H1 (cell line): Measurements from ENCODE around the gene EGFR. TPM values are rescaled to one million over a fixed set of nuclear protein-coding genes. Genes with fewer than 3 reads are reported as not detected.

Experiments used
- CTCF ChIA-PET: fragments of 300-600 bp; sonication (Branson Sonifier 250); formaldehyde crosslinking; loops from one replicate; lab custom pipeline; 2021; ENCODE audit not compliant: partially characterized antibody; lab: Charles Lee
- POLR2A ChIA-PET: fragments of 300-600 bp; sonication (Branson Sonifier 250); formaldehyde crosslinking; loops from one replicate; lab custom pipeline; 2021; ENCODE audit warnings: inconsistent platforms; ENCODE audit not compliant: partially characterized antibody; lab: Charles Lee
- DNase-seq, 2 experiments: peaks; one replicate each; pipeline versions ENCODE4 v3.0.0 to v3.0.0-alpha.2; 2010 to 2022; ENCODE audit warnings: low spot score in 2 of 2, low read depth in 1 of 2, mixed read lengths in 1 of 2
- FAIRE-seq: peaks from 2 replicates; lab custom pipeline; 2011; peaks lifted over from hg19 to GRCh38; lab: Jason Lieb, UNC
- H2AFZ ChIP-seq: 2 replicates; pipeline ENCODE4 v1.8.1; 2012; ENCODE audit warnings: low read length, inconsistent platforms
- H2AK5ac ChIP-seq: 2 replicates; pipeline ENCODE4 v1.6.1; 2013; ENCODE audit warnings: low read depth, low read length
- H2BK120ac ChIP-seq: replicated peaks from 2 replicates; pipeline ENCODE3; 2013; ENCODE audit warnings: low read depth, low read length, inconsistent platforms
- H2BK12ac ChIP-seq: 2 replicates; pipeline ENCODE4 v1.6.1; 2013; ENCODE audit warnings: low read depth, low read length
- H2BK15ac ChIP-seq: 2 replicates; pipeline ENCODE4 v1.6.1; 2013; ENCODE audit warnings: low read length
- H2BK20ac ChIP-seq: 2 replicates; pipeline ENCODE4 v1.6.1; 2013; ENCODE audit warnings: low read length
- H2BK5ac ChIP-seq: 2 replicates; pipeline ENCODE4 v1.6.1; 2013; ENCODE audit warnings: low read depth, low read length
- H3K14ac ChIP-seq: 2 replicates; pipeline ENCODE4 v1.6.1; 2013; ENCODE audit warnings: inconsistent platforms; ENCODE audit not compliant: insufficient read length
- H3K18ac ChIP-seq: 2 replicates; pipeline ENCODE4 v1.6.1; 2013; ENCODE audit warnings: low read length; ENCODE audit errors: extremely low read depth
- H3K23ac ChIP-seq: 2 replicates; pipeline ENCODE4 v1.6.1; 2013; ENCODE audit warnings: inconsistent platforms; ENCODE audit not compliant: insufficient read length
- H3K23me2 ChIP-seq: 2 replicates; pipeline ENCODE4 v1.6.1; 2013; ENCODE audit warnings: low read depth, low read length
- H3K27ac ChIP-seq: 2 replicates; pipeline ENCODE4 v1.6.1; 2011; ENCODE audit warnings: low read depth, low read length, inconsistent platforms
- H3K27me3 ChIP-seq, 4 experiments: replicated peaks in 1 of 4; 1 replicate in 1 of 4; 2 replicates in 3 of 4; pipeline versions ENCODE4 v1.6.1 to v1.8.1; 2011 to 2013; ENCODE audit warnings: low read length in 3 of 4, mild to moderate bottlenecking in 3 of 4, inconsistent platforms in 2 of 4, mixed read lengths in 2 of 4, moderate library complexity in 1 of 4; ENCODE audit not compliant: control insufficient read depth in 3 of 4, insufficient read depth in 3 of 4; ENCODE audit errors: extremely low read depth in 1 of 4
- H3K36me3 ChIP-seq, 4 experiments: 2 replicates each; pipeline versions ENCODE4 v1.6.1 to v1.8.1; 2011 to 2013; ENCODE audit warnings: mild to moderate bottlenecking in 4 of 4, low read length in 3 of 4, moderate library complexity in 2 of 4, control low read depth in 1 of 4, inconsistent platforms in 1 of 4; ENCODE audit not compliant: insufficient read depth in 4 of 4, control insufficient read depth in 2 of 4
- H3K4ac ChIP-seq: replicated peaks from 2 replicates; pipeline ENCODE3; 2013; ENCODE audit warnings: low read length, low read depth, mixed read lengths, inconsistent platforms; ENCODE audit not compliant: insufficient read length
- H3K4me1 ChIP-seq, 4 experiments: replicated peaks in 1 of 4; 1 replicate in 1 of 4; 2 replicates in 3 of 4; pipeline versions ENCODE4 v1.6.1 to v1.8.1; 2011 to 2013; ENCODE audit warnings: low read length in 3 of 4, inconsistent platforms in 2 of 4, mixed read lengths in 1 of 4; ENCODE audit not compliant: insufficient read depth in 4 of 4, control insufficient read depth in 3 of 4
- H3K4me2 ChIP-seq, 2 experiments: 2 replicates each; pipeline versions ENCODE4 v1.6.1 to v1.8.1; 2011 to 2013; ENCODE audit warnings: low read depth in 2 of 2, low read length in 2 of 2, control low read depth in 1 of 2, inconsistent platforms in 1 of 2, mild to moderate bottlenecking in 1 of 2; ENCODE audit not compliant: insufficient read depth in 1 of 2
- H3K4me3 ChIP-seq, 4 experiments: fragments of 200-600, 300-600 bp in 1 of 4; sonication (generic), shearing (Covaris generic), sonication (Bioruptor Twin) in 1 of 4; 2 replicates each; pipeline versions ENCODE4 v1.5.1 to v1.8.1; 2011 to 2016; ENCODE audit warnings: low read length in 4 of 4, low read depth in 3 of 4, control low read depth in 2 of 4, inconsistent platforms in 2 of 4, mild to moderate bottlenecking in 2 of 4, mixed read lengths in 1 of 4, moderate library complexity in 1 of 4; ENCODE audit not compliant: insufficient read depth in 2 of 4; ENCODE audit errors: extremely low read depth in 1 of 4
- H3K56ac ChIP-seq: replicated peaks from 2 replicates; pipeline ENCODE3; 2013; ENCODE audit warnings: low read depth, mild to moderate bottlenecking, mixed read lengths, low read length, inconsistent platforms; ENCODE audit not compliant: insufficient read length
- H3K79me1 ChIP-seq: 2 replicates; pipeline ENCODE4 v1.6.1; 2013; ENCODE audit warnings: low read depth, low read length, control low read depth
- H3K79me2 ChIP-seq, 2 experiments: 2 replicates each; pipeline versions ENCODE4 v1.6.1 to v1.8.1; 2012 to 2013; ENCODE audit warnings: low read length in 2 of 2, mild to moderate bottlenecking in 2 of 2, inconsistent platforms in 1 of 2; ENCODE audit not compliant: insufficient read depth in 2 of 2, control insufficient read depth in 1 of 2
- H3K9ac ChIP-seq, 4 experiments: replicated peaks in 1 of 4; 1 replicate in 1 of 4; 2 replicates in 3 of 4; pipeline versions ENCODE4 v1.6.1 to v1.8.1; 2011 to 2013; ENCODE audit warnings: low read depth in 3 of 4, low read length in 3 of 4, control low read depth in 2 of 4, mild to moderate bottlenecking in 2 of 4, moderate library complexity in 2 of 4, inconsistent platforms in 1 of 4; ENCODE audit errors: extremely low read depth in 1 of 4
- H3K9me3 ChIP-seq, 2 experiments: 2 replicates each; pipeline versions ENCODE4 v1.6.1 to v1.8.1; 2012 to 2013; ENCODE audit warnings: mild to moderate bottlenecking in 2 of 2, moderate library complexity in 2 of 2, control low read depth in 1 of 2, inconsistent platforms in 1 of 2, low read depth in 1 of 2, low read length in 1 of 2, mixed read lengths in 1 of 2; ENCODE audit not compliant: insufficient read depth in 2 of 2
- H4K20me1 ChIP-seq, 2 experiments: replicated peaks in 1 of 2; 2 replicates each; pipeline versions ENCODE3 to v1.8.1; 2011 to 2013; ENCODE audit warnings: inconsistent platforms in 2 of 2, low read length in 2 of 2, mild to moderate bottlenecking in 1 of 2; ENCODE audit not compliant: insufficient read depth in 2 of 2, control insufficient read depth in 1 of 2
- H4K5ac ChIP-seq: 2 replicates; pipeline ENCODE4 v1.6.1; 2013; ENCODE audit warnings: low read length, low read depth, mixed read lengths, inconsistent platforms; ENCODE audit not compliant: insufficient read length
- H4K8ac ChIP-seq: 2 replicates; pipeline ENCODE4 v1.8.0; 2013; ENCODE audit warnings: mild to moderate bottlenecking, moderate library complexity, low read length, inconsistent platforms; ENCODE audit not compliant: insufficient read depth; ENCODE audit errors: extremely low read depth
- H4K91ac ChIP-seq: replicated peaks from 2 replicates; pipeline ENCODE3; 2013; ENCODE audit warnings: low read length, mixed read lengths, inconsistent platforms; ENCODE audit not compliant: insufficient read length
- EP300 ChIP-seq, 2 experiments: IDR thresholded peaks; 1 replicate in 1 of 2; 2 replicates in 1 of 2; pipeline ENCODE4 v1.6.1; 2011 to 2012; ENCODE audit warnings: low read depth in 2 of 2, low read length in 2 of 2, mild to moderate bottlenecking in 2 of 2, borderline replicate concordance in 1 of 2, inconsistent platforms in 1 of 2, moderate library complexity in 1 of 2
- HDAC2 ChIP-seq, 2 experiments: fragments of 300-600 bp in 1 of 2; sonication (generic) in 1 of 2; IDR thresholded peaks; 2 replicates each; pipeline ENCODE4 v1.6.1; 2011 to 2012; ENCODE audit warnings: low read depth in 2 of 2, low read length in 2 of 2, mild to moderate bottlenecking in 2 of 2, moderate library complexity in 2 of 2, borderline replicate concordance in 1 of 2, inconsistent platforms in 1 of 2
- KDM4A ChIP-seq: IDR thresholded peaks from one replicate; pipeline ENCODE4 v1.7.1; 2012; ENCODE audit warnings: low read depth, mild to moderate bottlenecking, moderate library complexity, low read length, inconsistent platforms; ENCODE audit not compliant: severe bottlenecking
- MAFK ChIP-seq: IDR thresholded peaks from 2 replicates; pipeline ENCODE4 v1.6.1; 2012; ENCODE audit warnings: low read depth, mild to moderate bottlenecking, improper control_type of control experiment, low read length
- POLR2AphosphoS5 ChIP-seq: IDR thresholded peaks from 2 replicates; pipeline ENCODE4 v1.6.1; 2011; ENCODE audit warnings: low read depth, low read length
- SAP30 ChIP-seq: fragments of 300-600 bp; sonication (generic); IDR thresholded peaks from 2 replicates; pipeline ENCODE4 v1.7.1; 2012; ENCODE audit warnings: low read length, moderate library complexity, mild to moderate bottlenecking, inconsistent platforms; ENCODE audit not compliant: insufficient read depth, insufficient replicate concordance
- SIN3A ChIP-seq, 2 experiments: IDR thresholded peaks in 1 of 2; conservative IDR thresholded peaks in 1 of 2; 2 replicates each; pipeline ENCODE4 v1.6.1; 2011 to 2012; ENCODE audit warnings: low read length in 2 of 2, improper control_type of control experiment in 1 of 2, low read depth in 1 of 2, mild to moderate bottlenecking in 1 of 2
- WGBS, 2 experiments: shearing (Covaris generic) in 1 of 2; methylation state at CpG; one replicate each; pipeline versions ENCODE4 v1.1.6 to v1.1.7; 2013 to 2015; ENCODE audit warnings: low lambda C conversion rate in 2 of 2, mixed read lengths in 2 of 2, inconsistent platforms in 1 of 2, low coverage in 1 of 2, missing lambda C conversion rate in 1 of 2; ENCODE audit not compliant: insufficient replicate concordance in 2 of 2, insufficient coverage in 1 of 2, insufficient read length in 1 of 2; ENCODE audit errors: extremely low coverage in 1 of 2, missing lambda C conversion rate in 1 of 2; 5-methylcytosine and 5-hydroxymethylcytosine counted together
- polyA plus RNA-seq, 7 experiments: library from polyadenylated mRNA; depleted of rRNA in 3 of 7; stranded (reverse) in 5 of 7; unstranded in 2 of 7; fragments of >200 nt in 5 of 7; fragments of 200-250 nt in 2 of 7; gene quantifications; 1 replicate in 5 of 7; 2 replicates in 1 of 7; 4 replicates in 1 of 7; pipeline versions ENCODE4 v1.2.1 to v1.2.3, GENCODE V29; 2011 to 2013; ENCODE audit warnings: missing spikeins in 2 of 7, mixed read lengths in 2 of 7
- total RNA-seq: library from RNA; stranded (reverse); fragmentation: NEBNext Ultra II Directional; extraction: Animal tissue kit (Norgen Biotek cat#: 25700); gene quantifications from 2 replicates; pipeline ENCODE4 v1.2.1, GENCODE V29; 2021
- TF ChIP-seq, protein P1 (sequence below): IDR thresholded peaks from 2 replicates; pipeline ENCODE4 v1.6.1; 2011; ENCODE audit warnings: low read length, improper control_type of control experiment

EGFR gene
- total and polyA plus RNA-seq, 2 of the 8 experiments (the other 6 are each of a cell fraction or from before 2014, with no cell fraction given) = 1.9 to 5.8 TPM

DNA sequence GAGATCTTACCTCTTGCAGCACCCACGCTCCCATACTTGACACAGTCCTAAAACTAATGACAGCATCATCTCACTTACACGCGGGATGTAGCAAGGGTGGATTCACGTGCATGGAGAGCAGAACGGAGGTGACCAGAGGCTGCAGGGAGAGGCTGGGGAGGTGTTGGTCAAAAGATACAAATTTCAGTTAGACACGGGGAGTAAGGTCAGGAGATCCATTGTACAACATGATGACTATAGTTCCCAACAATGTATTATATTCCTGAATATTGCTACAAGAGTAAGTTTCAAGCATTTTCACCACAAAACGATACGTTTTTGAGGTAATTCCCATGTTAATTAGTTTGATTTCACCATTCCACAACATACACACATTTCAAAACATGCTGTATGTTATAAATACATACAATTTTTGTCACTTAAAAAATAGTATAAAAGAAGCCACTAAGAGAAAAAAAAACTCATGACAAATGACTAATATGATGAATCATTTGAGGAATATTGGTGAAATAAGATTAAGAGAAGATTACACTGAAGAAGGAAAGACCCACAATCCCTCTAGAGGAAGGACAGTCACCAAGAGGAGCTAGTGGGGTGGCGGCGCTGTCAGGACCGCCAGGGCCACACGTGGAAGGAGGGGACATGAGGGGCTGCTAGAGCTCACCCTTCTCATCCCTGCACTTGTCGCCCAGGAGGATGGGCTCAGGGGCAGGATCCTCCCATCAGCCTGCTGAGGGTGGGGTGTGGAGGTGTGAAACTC is 49.4 kb upstream of the EGFR start:
- no peaks in the 10 kb centered on the region for H3K36me3 ChIP-seq
- no peak overlapping the region for H3K18ac ChIP-seq
- DNase-seq = no peak
- H3K56ac ChIP-seq = no peak overlapping the region
- H4K8ac ChIP-seq = no peak overlapping the region
- no peak overlapping the region for H2AK5ac ChIP-seq
- H3K4me3 ChIP-seq = no peak overlapping the region
- H2BK5ac ChIP-seq = no peak overlapping the region
- FAIRE-seq = no peak
- H3K14ac ChIP-seq = no peak overlapping the region
- no peak overlapping the region for H3K4ac ChIP-seq
- H3K9ac ChIP-seq = no peak overlapping the region
- H4K5ac ChIP-seq = no peak overlapping the region
- no peaks in the 10 kb centered on the region for H3K79me1 ChIP-seq
- no peak overlapping the region for H4K91ac ChIP-seq
- no peak overlapping the region for H2AFZ ChIP-seq
- H2BK20ac ChIP-seq = no peak overlapping the region
- H3K27me3 ChIP-seq = no peaks in the 10 kb centered on the region
- WGBS, 2 experiments = 92% methylated on average over 13 of the region's 13 CpGs; no CpG with 5 or more reads in 1 of the 2 experiments
- H3K23me2 ChIP-seq = no peaks in the 10 kb centered on the region
- H3K9me3 ChIP-seq = 0 out of 4 replicates have a peak, but pooled peaks cover 0 to 5% of the 10 kb centered on the region in 2 experiments
- no peak overlapping the region for H2BK120ac ChIP-seq
- no peak overlapping the region for H2BK15ac ChIP-seq
- POLR2A ChIA-PET = no interaction called here
- no peaks in the 10 kb centered on the region for H4K20me1 ChIP-seq
- H3K4me2 ChIP-seq = no peak overlapping the region
- no peak overlapping the region for H3K23ac ChIP-seq
- CTCF ChIA-PET = interaction anchor here (0.9 kb wide), 1 partner anchor 10 kb away, joined by 3 read pairs; no protein-coding TSS in a partner anchor
- no peak overlapping the region for H2BK12ac ChIP-seq
- no peaks in the 10 kb centered on the region for H3K4me1 ChIP-seq
- no peak overlapping the region for H3K27ac ChIP-seq
- H3K79me2 ChIP-seq = no peaks in the 10 kb centered on the region
- TF ChIP-seq POLR2AphosphoS5 (no peak), EP300 (IDR thresholded peaks at IDR 0.05; ENCODE audit: borderline replicate concordance in 1 of 2, low read depth in 2 of 2, low read length in 2 of 2) (no peak), KDM4A (no peak), MAFK (no peak), SIN3A (conservative IDR thresholded peaks at IDR 0.05 in 1 of 2, IDR thresholded peaks at IDR 0.05 in 1 of 2; ENCODE audit: low read depth in 1 of 2, low read length in 2 of 2) (no peak), SAP30 (no peak), HDAC2 (IDR thresholded peaks at IDR 0.05; ENCODE audit: borderline replicate concordance in 1 of 2, low read depth in 2 of 2, low read length in 2 of 2) (no peak)
- TF ChIP-seq, protein P1, sequence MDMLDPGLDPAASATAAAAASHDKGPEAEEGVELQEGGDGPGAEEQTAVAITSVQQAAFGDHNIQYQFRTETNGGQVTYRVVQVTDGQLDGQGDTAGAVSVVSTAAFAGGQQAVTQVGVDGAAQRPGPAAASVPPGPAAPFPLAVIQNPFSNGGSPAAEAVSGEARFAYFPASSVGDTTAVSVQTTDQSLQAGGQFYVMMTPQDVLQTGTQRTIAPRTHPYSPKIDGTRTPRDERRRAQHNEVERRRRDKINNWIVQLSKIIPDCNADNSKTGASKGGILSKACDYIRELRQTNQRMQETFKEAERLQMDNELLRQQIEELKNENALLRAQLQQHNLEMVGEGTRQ = no peak
